Suppressor macrophage treated with lipopolysaccharide for 1 hour (primary cell): Measurements from ENCODE around the gene RNF144B.

Experiments used
- DNase-seq, 3 donors: peaks; one replicate each; pipeline ENCODE4 v3.0.0-alpha.2; 2020 to 2022

RNF144B gene

DNA sequence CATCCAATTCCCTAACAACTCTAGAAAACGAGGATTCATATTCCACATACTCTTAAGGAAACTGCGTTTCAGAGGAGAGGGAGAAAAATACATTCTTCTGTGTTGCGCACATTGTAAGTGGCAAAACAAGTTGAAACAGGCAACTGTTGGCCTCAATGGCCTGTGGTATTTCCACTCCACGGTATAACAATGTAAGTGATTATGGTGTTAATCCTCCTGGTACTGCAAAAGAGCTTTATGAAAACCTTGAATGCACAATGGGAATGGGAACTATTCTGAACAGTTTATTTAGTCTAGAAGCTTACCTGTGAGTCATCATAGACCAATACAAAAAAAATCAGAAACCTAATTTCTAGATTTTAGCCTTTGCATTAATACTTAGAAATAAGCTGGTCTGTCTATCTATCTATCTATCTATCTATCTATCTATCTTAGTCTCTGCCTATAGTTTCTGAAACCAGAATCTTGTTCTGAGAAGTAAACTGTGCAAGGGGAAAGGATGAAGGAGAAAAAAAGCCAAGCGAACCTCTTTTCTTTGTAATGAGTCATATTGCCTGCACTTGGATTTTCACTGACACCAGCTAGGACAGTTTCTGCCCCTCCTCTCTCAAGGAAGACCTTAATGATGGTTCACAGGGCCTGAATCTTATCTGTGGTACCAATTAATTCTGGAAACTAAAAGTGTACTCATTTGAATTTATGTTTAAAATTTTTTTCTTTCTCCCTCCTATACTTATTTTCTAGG, 101.5 kb downstream of the RNF144B start:
- no peak for DNase-seq

DNA sequence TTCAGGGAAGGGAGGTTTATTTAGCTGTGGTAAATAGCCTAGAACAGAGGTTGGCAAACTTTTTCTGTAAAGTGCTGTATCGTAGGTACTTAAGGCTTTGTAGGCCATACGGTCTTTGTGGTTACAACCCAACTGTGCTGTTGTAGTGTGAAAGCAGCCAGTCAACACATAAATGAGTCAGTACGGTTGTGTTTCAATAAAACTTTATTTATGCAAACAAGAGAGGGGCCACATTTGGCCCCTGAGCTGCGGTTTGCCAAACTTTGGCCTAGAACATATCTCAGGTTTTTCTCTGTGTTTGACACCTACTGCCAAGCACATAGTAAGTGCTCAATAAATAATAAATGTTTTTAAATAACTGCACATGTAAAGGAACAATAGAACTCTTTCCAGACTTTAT, 102.2 kb downstream of the RNF144B start:
- DNase-seq, result no peak

DNA sequence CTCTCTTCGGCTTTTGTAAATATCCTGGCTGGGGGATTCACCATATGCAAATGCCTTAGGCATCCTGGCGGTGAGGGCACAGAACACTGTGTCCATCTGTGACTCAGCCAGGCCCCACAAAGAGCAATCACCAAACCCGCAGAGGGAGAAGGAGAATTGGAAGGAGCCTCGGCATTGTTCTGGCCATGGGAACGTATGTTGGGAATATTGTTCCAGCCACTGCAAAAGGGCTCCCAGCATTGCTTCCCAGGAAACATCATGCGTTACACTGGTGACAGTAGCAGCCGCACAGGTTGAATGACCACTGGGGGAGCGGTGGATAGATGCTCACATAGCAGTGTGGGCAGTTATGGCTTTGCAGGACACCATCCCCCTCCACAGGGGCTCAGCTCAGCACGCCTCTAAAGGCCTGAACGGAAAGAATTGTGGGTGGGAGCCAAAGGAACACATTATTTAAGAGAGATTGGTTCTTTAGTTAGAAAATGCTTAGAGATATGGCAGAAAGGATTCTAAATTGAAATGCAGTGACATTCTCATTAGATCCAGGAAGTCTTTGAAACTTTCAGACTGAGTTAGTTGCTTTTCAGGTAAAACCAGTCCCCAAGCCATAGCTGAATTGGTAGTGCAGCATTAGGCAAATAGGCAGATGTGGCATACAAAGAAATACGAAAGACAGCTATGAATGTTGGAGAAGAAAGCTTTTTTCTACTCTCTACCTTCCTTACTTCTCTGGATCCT, 104.3 kb downstream of the RNF144B start:
- no peak for DNase-seq

DNA sequence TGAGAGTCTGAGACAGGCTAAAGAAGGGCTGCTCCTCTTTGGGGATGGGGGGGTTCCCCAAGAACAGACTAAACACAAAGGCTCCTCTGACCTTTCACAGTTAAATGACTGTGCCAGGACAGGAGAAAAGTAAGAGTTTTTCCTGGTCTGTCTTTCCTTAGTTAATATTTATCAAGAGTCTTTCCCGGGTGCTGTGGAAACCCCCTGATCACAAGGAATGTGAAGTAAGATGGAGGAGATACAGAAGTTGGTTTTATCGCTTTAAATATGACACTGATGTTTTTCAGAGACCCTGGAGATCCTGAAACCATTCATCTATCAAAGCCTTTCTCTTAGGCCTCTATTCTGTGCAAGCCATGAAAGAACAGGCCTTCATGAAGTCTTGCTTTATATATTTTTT, 105.8 kb downstream of the RNF144B start:
- DNase-seq, result no peak

DNA sequence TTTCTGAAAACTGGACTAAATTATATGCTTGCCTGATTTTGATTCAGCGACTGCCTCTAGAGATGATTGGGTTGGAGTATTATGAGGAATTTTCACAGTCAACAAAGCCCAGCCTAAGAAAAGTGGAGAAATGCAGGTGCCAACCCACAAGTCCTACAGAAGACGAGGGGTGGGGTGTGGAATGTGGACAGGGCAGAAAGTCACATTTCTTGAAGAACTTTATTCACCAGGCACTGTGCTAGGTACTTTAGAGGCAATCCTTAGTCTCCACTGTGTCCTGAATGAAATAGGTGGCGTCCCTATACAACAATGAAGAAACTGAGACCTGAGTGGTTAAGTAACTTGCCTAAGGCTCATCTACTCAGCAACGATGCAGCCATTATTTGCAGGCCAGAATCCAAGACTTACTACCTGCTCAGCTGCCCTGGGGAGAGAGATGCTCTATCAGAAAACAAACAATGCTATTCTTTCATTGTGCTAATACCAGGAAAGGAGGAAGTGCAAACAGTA, 106.3 kb downstream of the RNF144B start:
- no peak for DNase-seq

DNA sequence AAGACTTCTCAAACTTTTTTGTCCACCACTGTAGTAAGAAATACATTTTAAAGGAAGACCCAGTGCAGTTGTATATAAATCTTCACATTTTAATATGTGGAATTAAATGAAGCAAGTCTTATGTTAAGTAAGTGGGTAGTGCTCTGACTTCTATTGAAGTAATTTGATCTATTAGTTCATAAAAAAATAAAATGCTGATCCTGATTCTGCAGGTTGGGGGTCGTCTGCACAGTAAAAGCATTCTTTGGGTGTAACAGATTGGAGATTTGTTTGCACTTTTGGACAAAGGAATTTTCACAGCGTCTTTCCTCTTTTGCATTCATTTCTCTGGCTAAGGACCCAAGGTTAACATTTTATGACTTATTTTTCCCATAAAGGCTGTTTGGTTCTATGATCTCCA, 106.8 kb downstream of the RNF144B start:
- no peak for DNase-seq

DNA sequence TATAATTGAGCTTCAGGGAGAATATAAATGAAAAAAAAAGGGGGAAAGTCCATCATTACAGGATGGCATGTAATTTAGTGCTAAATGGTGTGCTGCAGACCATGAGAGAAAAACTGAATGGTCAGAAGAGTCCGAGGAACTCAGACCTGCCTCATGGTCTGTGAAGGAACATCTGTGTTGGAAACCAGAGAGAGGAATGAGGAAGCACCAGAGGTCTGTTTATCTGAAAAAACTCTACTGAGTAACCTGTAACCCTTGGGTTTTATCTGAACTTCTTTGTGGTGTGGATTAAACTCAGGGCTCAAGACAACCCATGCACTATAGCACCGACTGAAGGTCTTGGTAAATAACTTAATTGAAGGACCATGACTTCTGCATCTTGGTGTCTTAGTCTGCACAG, 108.1 kb downstream of the RNF144B start:
- DNase-seq, result no peak

DNA sequence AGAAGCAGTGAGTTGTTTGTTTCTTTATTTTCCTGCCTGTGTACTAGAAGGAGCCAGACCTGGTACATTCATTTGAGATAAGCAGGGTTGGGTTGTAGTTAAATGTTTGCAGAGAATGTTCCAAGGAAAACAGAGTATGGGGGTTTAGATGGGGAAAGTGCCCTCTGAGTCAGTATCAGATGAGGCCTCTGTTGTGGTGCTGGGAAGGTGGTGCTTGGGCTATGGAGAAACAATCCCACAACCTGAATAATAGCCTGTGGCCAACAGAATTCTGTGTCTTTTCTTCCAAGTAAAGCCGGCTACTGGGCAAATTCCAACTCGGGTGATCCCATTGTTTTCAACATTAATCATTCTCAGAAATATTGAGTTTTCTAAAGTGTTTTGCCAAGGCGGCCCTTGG, 109.3 kb downstream of the RNF144B start:
- DNase-seq, result no peak

DNA sequence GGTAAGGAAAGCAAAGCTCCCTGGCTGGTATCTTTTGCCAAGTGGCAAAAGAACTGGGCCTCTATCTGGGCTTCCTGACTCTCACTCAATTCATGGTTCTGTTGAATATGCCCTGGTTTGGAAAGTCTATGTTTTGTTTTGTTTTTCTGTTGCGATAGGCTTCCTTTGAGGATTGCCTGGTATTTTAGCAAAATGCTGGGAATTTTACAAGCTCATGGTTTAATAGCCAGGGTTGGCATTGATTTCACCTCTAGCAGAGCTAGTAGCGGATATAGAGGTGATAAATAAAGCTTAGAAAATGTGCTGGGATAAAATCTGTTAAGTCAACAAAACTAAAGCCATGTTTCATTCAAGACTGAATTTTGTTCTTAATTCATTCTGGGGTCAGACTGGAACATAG, 109.9 kb downstream of the RNF144B start:
- DNase-seq, result no peak

DNA sequence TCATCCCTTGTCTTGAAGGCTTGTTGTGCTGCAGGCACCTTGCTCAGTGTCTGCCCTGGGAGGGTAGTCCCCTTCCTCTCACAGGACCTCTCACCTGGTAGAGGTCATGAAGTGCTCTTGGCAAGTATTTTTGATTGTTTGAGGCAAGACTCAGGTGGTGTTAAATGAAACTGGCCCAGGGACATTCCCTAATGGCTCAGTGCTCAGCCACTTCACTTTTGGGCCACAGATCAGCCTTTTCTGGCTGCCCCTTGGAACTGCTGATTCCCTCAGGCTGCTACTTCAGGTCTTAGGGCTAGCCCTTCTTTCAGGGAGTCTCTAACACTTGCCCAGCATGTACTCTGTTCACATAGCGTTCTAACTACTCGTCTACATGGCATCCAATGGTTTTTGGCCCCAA, 111.3 kb downstream of the RNF144B start:
- no peak for DNase-seq

DNA sequence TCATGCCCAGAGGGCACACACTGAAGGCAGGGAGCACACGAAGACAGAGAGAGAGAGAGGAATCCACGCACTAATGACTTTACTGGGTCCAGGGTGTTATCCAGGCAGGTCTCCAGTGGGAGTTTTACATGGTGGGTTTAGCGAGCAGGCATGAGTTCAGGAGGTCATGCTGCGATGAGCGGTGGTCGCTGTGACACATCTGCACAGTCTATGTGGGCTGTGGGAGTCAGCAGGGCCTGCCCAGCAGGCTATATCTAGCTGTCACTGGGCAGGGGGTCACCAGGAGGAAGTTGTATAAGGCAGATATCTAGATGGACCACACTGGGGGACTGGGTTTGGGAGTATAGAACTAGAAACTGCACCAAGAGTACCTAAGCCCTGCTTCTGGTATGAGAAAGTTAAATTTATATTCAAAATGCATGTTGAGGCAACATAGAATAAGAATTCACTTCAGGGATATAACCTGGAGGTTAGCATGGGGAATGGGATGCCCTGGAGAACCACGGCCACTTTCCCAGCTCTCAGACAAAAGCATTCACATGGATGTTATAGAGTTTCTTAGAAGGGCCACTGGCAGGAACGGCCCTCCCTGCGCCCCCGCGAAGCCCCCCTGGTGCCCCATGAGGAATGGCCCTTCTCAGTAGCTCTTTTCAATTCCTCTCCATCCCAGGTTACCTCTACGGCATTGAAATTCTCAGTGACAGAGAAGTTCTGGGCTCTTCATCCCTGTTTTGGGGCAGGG, 113.9 kb downstream of the RNF144B start:
- DNase-seq, result peak in 2 of 3 donors; percentile 77 to 80

DNA sequence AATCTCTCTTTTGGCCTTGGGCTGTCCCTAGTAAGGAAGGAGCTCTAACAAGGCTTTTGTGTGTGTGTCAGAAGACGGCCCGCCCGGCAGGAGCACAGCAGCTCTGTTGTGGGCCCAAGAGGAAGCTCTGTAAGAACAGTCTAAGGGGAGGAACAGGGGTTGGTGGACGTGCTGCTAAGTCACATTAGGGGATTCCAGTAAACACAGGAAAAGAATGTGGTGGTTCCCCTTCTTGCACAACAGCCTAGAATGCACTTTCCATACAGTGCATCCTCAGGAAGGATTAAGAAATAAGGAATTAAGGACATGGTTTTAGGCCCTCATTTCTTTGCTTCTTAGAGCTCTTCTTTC, 114.5 kb downstream of the RNF144B start:
- peak; percentile 94 to 99 (median 96) for DNase-seq

DNA sequence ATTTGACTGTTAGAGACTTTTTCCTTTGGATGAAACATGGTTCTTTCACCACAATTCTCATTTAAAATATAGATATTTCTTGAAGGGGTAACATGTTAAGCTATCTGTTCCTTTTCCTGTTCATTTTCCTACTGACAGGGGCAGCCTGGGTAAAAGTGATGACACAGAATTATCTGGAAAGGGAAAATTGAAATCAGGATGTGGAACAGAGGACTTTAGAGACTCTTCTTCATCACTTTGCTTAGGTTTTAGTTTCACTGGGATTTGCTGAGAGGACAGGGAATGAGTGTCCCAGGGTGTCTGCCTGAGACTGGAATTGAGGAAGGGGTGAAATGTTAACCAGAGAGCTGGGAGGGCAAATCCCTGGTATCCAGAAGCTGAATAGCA, 116.0 kb downstream of the RNF144B start:
- peak; percentile 41 to 73 (median 61) for DNase-seq

DNA sequence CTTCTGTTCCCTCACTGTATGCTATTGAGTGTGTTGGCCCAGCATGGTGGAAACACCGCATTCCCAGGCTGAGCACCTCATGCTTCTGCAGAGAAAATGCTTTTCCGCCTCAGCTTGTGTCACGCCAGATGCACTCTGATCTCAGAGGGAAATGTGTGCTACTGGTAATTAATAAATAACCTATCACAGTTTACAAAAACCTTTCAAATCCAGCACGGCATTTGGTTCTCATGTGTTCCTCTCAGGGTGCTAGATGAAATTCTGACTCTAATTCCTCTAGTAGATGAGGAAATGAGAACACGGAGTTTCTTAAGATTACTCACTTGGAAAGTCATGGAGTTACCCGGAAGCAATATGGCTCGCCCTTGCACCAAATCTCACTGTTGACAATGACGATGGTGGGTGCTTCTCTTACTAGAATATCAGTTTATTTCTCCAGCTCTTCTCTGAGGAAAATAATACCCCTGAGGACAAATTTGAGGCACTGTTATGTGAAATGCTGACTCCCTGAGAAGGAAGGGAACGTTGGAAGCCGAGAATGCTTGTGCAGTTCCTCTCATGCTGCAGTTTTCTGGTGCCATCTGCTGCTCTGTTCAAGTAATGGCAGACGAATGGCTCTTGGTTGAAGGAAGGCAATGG, 116.6 kb downstream of the RNF144B start:
- peak; percentile 80 to 97 (median 94) for DNase-seq

DNA sequence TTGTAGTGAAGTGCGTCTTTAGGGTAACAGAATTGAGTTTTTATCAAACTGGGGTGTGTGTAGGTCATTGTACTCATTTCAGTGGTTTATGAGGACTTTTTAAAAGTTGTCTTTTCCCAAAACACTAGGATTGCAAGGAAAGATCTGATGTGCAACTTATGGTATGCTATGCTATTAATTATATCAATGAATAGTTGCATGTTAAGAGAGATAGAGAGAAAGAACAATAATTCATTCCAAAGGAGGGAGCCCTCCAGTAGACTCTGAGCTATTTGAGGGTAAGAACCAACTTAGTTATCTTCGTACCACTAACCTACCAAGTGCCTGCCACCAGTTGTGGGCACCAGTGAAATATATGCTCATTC, 117.1 kb downstream of the RNF144B start:
- no peak for DNase-seq

DNA sequence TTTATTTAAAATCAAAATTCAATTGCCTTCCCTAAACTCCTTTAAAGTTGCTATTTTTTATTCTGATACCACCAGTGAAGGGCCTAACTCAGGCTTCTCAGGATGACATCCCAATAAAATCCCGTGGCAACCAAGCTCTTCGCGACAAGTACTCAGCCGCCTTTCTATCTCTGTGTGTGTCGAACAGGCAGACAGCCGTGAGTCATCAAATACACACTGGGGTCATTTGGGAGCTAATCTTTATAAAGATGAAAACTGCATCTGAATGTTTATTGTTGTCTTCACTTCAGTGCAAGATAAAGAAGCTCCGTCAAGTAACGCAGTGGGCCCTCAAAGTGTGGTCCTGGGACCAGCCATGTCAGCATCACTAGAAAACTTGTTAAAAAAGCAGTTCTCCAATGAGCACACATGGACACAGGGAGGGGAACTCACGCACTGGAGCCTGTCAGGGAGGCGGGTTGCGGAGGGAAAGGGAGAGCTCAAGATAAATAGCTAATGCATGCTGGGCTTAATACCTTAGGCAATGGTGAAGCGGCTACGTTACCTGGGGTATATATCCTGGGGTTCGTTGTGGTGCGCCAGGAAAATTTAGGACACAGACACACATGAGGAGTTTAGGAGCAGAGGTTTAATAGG, 119.3 kb downstream of the RNF144B start:
- DNase-seq, result no peak

DNA sequence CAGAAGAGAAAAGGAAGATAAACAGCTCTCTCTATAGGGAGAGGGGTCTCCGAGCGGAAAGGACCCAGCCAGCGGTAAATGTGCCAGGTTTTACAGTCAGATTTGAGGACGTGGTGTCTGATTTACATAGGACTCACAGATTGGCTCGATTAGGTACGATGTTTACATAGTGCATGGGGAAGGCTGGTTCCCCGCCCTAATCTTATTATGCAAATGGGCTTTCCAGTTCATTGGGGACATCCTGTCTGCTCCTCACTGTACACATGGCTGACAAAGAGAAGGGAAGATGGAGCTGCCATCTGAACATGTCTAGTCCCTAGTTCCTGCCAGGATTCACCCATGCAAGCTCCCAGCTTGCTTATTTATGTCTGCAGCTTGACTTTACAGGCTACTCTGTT, 119.9 kb downstream of the RNF144B start:
- DNase-seq, result no peak

DNA sequence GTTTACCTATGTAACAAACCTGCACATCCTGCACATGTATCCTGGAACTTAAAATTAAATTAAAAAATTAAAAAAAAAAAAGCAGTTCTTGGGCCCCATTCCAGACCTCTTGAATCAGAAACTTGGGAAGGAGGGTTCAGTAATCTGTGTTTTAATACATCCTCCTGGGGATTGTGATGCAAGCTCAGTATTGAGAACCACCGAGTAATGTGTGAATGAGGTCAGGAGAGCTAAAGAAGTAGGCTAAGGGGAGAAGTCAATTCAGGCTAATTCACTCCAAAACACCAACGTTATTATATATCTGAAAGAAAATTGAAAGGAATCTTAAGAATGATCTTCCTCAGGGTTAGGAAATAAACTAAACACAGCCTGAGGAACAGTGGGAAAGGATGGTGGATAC, 120.4 kb downstream of the RNF144B start:
- DNase-seq, result no peak

DNA sequence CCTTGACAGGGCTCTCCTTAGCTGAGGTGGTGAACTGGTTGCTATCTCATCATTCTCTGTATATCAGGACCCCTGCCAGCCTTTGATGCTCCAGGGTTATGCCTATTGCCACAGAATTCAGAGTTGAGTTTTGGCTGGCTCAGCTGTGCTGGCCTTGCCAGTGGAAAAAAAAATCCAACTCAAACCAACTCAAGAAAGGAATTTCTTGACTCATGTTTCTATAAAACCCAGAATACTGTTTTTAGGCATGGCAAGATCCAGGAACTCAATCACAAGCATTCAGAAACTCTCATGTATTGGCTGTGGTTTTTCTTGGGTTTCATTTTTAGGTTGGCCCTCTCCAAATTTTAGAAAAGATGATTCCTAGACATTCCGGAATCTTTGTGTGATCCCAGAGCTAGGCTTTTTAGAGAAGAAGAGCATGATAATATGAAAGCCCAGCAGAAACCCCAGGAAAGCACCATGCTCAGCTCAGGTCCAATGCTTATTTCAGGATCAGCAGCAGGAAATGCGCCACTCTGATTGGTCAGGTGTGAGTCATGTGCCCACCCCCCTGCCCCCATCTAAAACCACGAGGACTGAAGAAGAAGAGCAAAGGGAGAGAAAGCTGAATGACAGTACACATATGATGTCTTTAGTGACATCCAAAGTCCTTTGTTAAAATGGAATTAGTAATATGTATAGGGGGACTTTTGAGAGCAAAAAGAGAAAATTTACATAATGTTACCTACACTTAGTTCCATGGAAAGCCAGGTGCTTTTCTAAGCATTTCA, 122.9 kb downstream of the RNF144B start:
- DNase-seq, result peak in 2 of 3 donors; percentile 23 to 39

DNA sequence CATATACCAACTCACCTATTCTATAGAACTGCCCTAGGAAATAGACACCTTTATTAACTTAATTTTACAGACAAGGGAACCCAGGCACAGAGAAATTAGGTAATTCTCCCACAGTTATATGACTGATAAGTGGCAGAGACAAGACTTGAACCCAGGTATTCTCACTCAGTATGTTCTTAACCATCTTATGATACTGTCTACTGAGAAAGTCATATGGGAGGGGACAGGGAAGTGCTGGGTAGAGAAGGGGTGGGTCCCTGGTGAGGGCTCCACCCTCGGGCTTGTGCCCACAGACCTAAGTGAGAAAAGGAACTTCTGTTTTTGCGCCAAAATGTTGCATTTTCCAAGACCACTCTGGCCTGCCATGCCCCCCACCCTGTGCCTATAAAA, 123.5 kb downstream of the RNF144B start:
- DNase-seq, result peak in 1 of 3 donors; percentile 27

DNA sequence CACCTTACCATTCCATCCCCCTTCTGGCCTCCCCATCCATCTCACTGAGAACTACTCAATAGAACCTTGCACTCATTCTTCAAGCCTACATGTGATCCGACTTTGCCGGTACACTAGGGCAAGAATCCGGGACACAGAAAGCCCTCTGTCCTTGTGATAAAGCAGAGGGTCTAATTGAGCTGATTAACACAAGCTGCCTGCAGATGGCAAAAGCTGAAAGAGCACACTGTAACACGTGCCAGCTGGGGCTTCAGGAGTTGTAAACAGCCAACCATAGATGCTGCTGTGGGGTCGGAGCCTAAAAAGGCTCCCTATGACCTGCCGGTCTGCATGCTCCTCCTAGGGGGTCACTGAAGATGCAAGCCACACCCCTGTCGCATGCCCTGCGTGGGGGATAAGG, 124.1 kb downstream of the RNF144B start:
- DNase-seq, result no peak

DNA sequence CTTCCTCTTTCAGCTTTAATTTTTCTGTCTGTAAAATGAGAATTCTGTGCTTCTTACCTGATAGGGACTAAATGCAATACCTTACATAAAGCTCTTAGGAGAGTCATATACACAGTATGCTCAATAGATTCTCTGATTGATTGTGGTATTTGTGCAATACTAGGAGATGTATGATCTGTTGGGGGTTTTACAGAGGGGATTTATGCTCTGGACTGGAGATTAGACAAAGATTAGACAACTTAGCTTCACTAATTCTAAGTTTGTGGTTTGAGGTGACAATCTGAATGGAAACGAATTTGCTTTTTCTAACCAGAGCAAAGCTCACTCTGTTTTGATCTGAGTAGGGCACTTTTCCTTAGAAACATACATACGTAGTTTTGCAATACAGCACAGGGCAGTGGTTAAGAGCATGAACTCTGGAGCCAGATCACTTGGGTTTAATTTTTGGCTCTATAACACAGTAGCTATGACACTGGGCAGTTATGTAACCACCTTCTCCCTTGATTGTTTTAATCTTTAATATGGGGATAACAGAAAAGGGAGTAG, 126.2 kb downstream of the RNF144B start:
- DNase-seq, result no peak
